Fibroblast of lung (primary cell): ENCODE measurements around the gene EBI3. TPM values are rescaled to one million over a fixed set of nuclear protein-coding genes. Genes with fewer than 3 reads are reported as not detected.

Experiments used
- DNase-seq, 2 donors: peaks; one replicate each; pipeline versions ENCODE4 v3.0.0 to v3.0.0-alpha.2; 2010; ENCODE audit warnings: low read depth in 2 of 2
- H2AFZ ChIP-seq: 2 replicates; pipeline ENCODE4 v1.5.1; 2012; ENCODE audit warnings: low read length, control low read depth, inconsistent platforms
- H3K27ac ChIP-seq: 2 replicates; pipeline ENCODE4 v1.5.1; 2011; ENCODE audit warnings: low read length, control low read depth; ENCODE audit not compliant: insufficient read depth
- H3K27me3 ChIP-seq: 2 replicates; pipeline ENCODE4 v1.5.1; 2011; ENCODE audit warnings: mild to moderate bottlenecking, low read length; ENCODE audit not compliant: control insufficient read depth, insufficient read depth
- H3K36me3 ChIP-seq: 2 replicates; pipeline ENCODE4 v1.5.1; 2011; ENCODE audit warnings: low read length; ENCODE audit not compliant: control insufficient read depth, insufficient read depth
- H3K4me1 ChIP-seq: 2 replicates; pipeline ENCODE4 v1.5.1; 2011; ENCODE audit warnings: low read length; ENCODE audit not compliant: control insufficient read depth, insufficient read depth; ENCODE audit errors: extremely low read depth
- H3K4me2 ChIP-seq: 2 replicates; pipeline ENCODE4 v1.5.1; 2011; ENCODE audit warnings: low read length, control low read depth; ENCODE audit not compliant: insufficient read depth; ENCODE audit errors: extremely low read depth
- H3K4me3 ChIP-seq, 4 experiments: fragments of 200-600 bp in 1 of 4; sonication (generic) in 1 of 4; replicated peaks in 1 of 4; 2 replicates each; pipeline ENCODE4 v1.5.1; 2011 to 2016; ENCODE audit warnings: low read length in 4 of 4, low read depth in 3 of 4, mild to moderate bottlenecking in 3 of 4, control low read depth in 2 of 4, inconsistent platforms in 1 of 4, mixed read lengths in 1 of 4; ENCODE audit not compliant: insufficient read depth in 1 of 4; ENCODE audit errors: control extremely low read depth in 1 of 4
- H3K79me2 ChIP-seq: 2 replicates; pipeline ENCODE4 v1.5.1; 2012; ENCODE audit warnings: mild to moderate bottlenecking, low read length, inconsistent platforms; ENCODE audit not compliant: control insufficient read depth, insufficient read depth
- H3K9ac ChIP-seq: 2 replicates; pipeline ENCODE4 v1.5.1; 2011; ENCODE audit warnings: mild to moderate bottlenecking, low read length, control low read depth; ENCODE audit not compliant: insufficient read depth
- H3K9me3 ChIP-seq: 2 replicates; pipeline ENCODE4 v1.5.1; 2012; ENCODE audit warnings: low read depth, low read length; ENCODE audit not compliant: control insufficient read depth, insufficient read depth
- H4K20me1 ChIP-seq: 2 replicates; pipeline ENCODE4 v1.5.1; 2011; ENCODE audit warnings: low read length; ENCODE audit not compliant: control insufficient read depth, insufficient read depth; ENCODE audit errors: extremely low read depth
- EZH2 ChIP-seq: IDR thresholded peaks from 2 replicates; pipeline ENCODE4 v1.5.1; 2012; ENCODE audit warnings: low read length, control low read depth, mild to moderate bottlenecking; ENCODE audit errors: missing control alignments
- polyA plus RNA-seq, 2 donors: library from polyadenylated mRNA; depleted of rRNA in 1 of 2; stranded (reverse) in 1 of 2; unstranded in 1 of 2; fragments of >200 nt; gene quantifications; 2 replicates each; pipeline ENCODE4 v1.2.1, GENCODE V29; 2011 to 2012; ENCODE audit warnings: missing spikeins in 1 of 2
- total RNA-seq: library from RNA; depleted of rRNA; stranded (reverse); fragments of >200 nt; gene quantifications from 2 replicates; pipeline ENCODE4 v1.2.1, GENCODE V29; 2014
- TF ChIP-seq, protein P1 (sequence below), 2 donors: IDR thresholded peaks in 1 of 2; conservative IDR thresholded peaks in 1 of 2; 1 replicate in 1 of 2; 2 replicates in 1 of 2; pipeline ENCODE4 v1.5.1; 2011 to 2012; ENCODE audit warnings: low read length in 2 of 2, control low read depth in 1 of 2, inconsistent platforms in 1 of 2, low read depth in 1 of 2, mild to moderate bottlenecking in 1 of 2

The EBI3 gene
- total and polyA plus RNA-seq, 2 donors (not counting 1 experiment from before 2014, with no cell fraction given) = 0.14 TPM; not detected in 1

DNA sequence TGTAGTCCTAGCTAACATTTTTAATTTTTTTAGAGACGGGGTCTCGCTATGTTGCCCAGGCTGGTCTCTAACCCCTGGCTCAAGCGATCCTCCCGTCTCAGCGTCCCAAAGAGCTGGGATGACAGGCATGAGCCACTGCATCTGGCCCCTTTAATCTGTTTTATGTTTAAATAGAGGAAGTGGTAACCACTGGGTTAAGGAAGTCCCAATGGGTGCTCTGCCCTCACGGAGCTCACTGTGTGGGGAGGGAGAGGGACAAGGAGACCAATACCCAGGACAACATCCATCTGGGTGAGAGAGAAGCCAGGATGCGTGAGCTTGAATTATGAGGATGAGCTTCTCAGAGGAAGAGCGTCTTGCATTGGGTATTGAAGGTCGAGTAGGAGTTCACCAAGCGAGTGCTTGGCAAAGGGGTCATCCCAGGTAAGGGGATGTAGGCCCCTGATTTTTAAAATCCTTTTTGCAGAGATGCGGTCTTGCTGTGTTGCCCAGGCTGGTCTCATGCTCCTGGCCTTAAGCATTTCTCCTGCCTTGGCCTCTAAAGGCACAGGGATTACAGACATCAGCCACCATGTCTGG lies 31.4 kb downstream of the EBI3 start:
- no peaks in the 10 kb centered on the region for H4K20me1 ChIP-seq
- no peak overlapping the region for H3K27ac ChIP-seq
- H3K79me2 ChIP-seq = no peaks in the 10 kb centered on the region
- peaks cover 15% of the 10 kb centered on the region for H3K36me3 ChIP-seq
- H3K9ac ChIP-seq = no peak overlapping the region
- no peak overlapping the region for H3K4me2 ChIP-seq
- H3K27me3 ChIP-seq = no peaks in the 10 kb centered on the region
- H3K9me3 ChIP-seq = no peaks in the 10 kb centered on the region
- TF ChIP-seq EZH2 = no peak
- TF ChIP-seq, protein P1, sequence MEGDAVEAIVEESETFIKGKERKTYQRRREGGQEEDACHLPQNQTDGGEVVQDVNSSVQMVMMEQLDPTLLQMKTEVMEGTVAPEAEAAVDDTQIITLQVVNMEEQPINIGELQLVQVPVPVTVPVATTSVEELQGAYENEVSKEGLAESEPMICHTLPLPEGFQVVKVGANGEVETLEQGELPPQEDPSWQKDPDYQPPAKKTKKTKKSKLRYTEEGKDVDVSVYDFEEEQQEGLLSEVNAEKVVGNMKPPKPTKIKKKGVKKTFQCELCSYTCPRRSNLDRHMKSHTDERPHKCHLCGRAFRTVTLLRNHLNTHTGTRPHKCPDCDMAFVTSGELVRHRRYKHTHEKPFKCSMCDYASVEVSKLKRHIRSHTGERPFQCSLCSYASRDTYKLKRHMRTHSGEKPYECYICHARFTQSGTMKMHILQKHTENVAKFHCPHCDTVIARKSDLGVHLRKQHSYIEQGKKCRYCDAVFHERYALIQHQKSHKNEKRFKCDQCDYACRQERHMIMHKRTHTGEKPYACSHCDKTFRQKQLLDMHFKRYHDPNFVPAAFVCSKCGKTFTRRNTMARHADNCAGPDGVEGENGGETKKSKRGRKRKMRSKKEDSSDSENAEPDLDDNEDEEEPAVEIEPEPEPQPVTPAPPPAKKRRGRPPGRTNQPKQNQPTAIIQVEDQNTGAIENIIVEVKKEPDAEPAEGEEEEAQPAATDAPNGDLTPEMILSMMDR (conservative IDR thresholded peaks at IDR 0.05 in 1 of 2, IDR thresholded peaks at IDR 0.05 in 1 of 2; ENCODE audit: low read depth in 1 of 2, low read length in 2 of 2) = no peak
- H2AFZ ChIP-seq = no peak overlapping the region
- H3K4me1 ChIP-seq = no peaks in the 10 kb centered on the region
- no peak overlapping the region for H3K4me3 ChIP-seq
- no peak for DNase-seq

DNA sequence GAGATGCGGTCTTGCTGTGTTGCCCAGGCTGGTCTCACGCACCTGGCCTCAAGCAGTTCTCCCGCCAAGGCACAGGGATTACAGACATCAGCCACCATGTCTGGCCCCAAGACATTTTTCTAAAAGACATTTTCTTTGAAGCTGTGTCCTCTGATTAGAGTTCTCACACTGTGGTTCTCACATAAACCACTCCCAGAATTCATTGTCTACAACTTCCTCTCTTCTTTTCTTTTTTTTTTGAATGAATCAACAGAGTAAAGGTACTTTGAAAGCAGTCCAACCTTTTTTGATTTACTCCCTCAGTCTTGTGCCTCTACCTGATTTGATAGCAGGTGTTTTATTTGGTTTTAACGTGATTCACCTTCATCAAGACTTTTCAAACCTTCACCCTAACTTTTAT lies 35.5 kb downstream of the EBI3 start:
- no peaks in the 10 kb centered on the region for H4K20me1 ChIP-seq
- H3K4me3 ChIP-seq = no peak overlapping the region
- H3K36me3 ChIP-seq = peaks cover 5% of the 10 kb centered on the region
- TF ChIP-seq, protein P1 (conservative IDR thresholded peaks at IDR 0.05 in 1 of 2, IDR thresholded peaks at IDR 0.05 in 1 of 2; ENCODE audit: low read depth in 1 of 2, low read length in 2 of 2) = no peak
- no peak for TF ChIP-seq EZH2
- no peak overlapping the region for H2AFZ ChIP-seq
- DNase-seq = no peak
- no peak overlapping the region for H3K27ac ChIP-seq
- no peaks in the 10 kb centered on the region for H3K79me2 ChIP-seq
- H3K9me3 ChIP-seq = no peaks in the 10 kb centered on the region
- H3K9ac ChIP-seq = no peak overlapping the region
- H3K27me3 ChIP-seq = no peaks in the 10 kb centered on the region
- no peak overlapping the region for H3K4me2 ChIP-seq
- no peaks in the 10 kb centered on the region for H3K4me1 ChIP-seq

DNA sequence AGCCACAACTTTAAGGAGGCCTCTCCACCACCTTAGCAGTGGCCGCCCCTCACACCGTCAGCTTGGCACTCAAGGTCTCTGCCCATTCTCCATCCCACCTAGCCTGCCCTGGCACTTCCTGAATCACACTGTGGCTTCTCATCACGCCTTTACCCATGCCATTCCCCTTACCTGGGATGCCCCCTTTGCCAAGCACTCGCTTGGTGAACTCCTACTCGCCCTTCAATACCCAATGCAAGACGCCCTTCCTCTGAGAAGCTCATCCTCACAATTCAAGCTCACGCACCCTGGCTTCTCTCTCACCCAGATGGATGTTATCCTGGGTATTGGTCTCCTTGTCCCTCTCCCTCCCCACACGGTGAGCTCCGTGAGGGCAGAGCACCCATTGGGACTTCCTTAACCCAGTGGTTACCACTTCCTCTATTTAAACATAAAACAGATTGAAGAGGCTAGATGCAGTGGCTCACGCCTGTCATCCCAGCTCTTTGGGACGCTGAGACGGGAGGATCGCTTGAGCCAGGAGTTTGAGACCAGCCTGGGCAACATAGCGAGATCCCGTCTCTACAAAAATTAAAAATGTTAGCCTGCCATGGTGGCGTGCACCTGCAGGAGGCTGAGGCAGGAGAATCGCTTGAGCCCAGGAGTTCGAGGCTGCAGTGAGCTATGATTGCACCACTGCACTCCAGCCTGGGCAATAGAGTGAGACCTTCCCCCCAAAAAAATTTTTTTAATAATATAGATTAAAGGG lies 37.1 kb downstream of the EBI3 start:
- TF ChIP-seq EZH2 = no peak
- TF ChIP-seq, protein P1 (conservative IDR thresholded peaks at IDR 0.05 in 1 of 2, IDR thresholded peaks at IDR 0.05 in 1 of 2; ENCODE audit: low read depth in 1 of 2, low read length in 2 of 2) = no peak
- Histone ChIP-seq H3K4me2 (no peak overlapping the region), H4K20me1 (no peaks in the 10 kb centered on the region), H3K36me3 (peaks cover 4% of the 10 kb centered on the region), H3K9me3 (no peaks in the 10 kb centered on the region), H3K4me1 (no peaks in the 10 kb centered on the region), H3K27me3 (no peaks in the 10 kb centered on the region), H3K27ac (no peak overlapping the region), H3K4me3 (no peak overlapping the region), H2AFZ (no peak overlapping the region), H3K9ac (no peak overlapping the region), H3K79me2 (no peaks in the 10 kb centered on the region)
- DNase-seq = no peak
